GM19468 (cell line): ENCODE measurements around the gene RNU6-9.
"Not testable (repeated sequence)": the region's sequence is repeated elsewhere in the genome, so short reads cannot be mapped to it uniquely, and the experiment has no call there.

Experiments
- ATAC-seq: cut with Tn5 transposase; IDR thresholded peaks from one replicate; pipeline ENCODE4 v1.9.1; 2021; ENCODE audit warnings: mild to moderate bottlenecking, moderate library complexity, moderate number of reproducible peaks; ENCODE audit not compliant: unreplicated experiment; ENCODE audit errors: extremely low read depth

RNU6-9 gene

DNA sequence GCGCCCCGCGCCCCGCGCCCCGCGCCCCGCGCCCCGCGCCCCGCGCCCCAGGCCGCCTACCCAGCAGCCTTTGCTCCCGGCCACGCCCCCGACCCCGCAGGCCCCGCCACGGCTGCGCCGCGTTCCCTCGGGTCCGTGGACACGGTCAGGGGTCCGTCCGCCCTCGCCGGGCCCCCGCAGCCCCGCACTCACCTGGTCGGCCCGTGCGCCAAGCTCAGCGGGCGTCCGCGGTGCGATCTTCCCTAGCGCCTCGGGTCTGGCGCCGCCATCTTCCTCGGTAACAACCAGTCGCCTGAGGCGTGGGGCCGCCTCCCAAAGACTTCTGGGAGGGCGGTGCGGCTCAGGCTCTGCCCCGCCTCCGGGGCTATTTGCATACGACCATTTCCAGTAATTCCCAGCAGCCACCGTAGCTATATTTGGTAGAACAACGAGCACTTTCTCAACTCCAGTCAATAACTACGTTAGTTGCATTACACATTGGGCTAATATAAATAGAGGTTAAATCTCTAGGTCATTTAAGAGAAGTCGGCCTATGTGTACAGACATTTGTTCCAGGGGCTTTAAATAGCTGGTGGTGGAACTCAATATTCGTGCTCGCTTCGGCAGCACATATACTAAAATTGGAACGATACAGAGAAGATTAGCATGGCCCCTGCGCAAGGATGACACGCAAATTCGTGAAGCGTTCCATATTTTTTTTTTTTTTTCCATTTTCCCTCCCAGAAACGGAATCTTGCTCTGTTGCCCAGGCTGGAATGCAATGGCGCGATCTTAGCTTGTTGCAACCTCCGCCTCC lies at the start of gene RNU6-9, which contains the start of gene MED16:
Gene RNU6-9 (plus strand): TSS at position 591 of the 796 bp plus-strand sequence.
Gene MED16 (minus strand): TSS at position 294 of the 796 bp plus-strand sequence. CDS start 2,056 bp downstream, outside the sequence.
- peak; percentile 48 for ATAC-seq

DNA sequence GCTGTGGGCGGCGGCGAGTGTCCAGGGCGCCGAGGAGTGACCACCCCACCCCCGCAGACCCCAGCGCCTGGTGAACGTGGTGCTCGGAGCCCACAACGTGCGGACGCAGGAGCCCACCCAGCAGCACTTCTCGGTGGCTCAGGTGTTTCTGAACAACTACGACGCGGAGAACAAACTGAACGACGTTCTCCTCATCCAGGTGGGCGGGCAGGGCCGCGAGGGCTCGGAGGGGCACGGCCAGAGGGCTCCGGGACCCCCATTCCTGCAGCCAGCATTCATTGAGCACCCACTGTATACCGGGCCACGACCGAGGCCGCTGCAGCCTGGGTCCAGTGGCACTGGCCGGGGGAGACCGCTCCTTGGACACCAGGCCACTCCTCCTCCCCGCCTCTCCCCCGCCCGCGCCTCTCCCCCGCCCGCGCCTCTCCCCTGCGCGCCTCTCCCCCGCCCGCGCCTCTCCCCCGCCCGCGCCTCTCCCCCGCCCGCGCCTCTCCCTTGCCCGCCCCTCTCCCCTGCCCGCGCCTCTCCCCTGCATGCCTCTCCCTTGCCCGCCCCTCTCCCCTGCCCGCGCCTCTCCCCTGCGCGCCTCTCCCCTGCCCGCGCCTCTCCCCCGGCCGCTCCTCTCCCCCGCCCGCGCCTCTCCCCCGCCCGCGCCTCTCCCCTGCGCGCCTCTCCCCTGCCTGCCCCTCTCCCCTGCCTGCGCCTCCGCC lies 49.3 kb upstream of the RNU6-9 start:
- ATAC-seq, result no peak

DNA sequence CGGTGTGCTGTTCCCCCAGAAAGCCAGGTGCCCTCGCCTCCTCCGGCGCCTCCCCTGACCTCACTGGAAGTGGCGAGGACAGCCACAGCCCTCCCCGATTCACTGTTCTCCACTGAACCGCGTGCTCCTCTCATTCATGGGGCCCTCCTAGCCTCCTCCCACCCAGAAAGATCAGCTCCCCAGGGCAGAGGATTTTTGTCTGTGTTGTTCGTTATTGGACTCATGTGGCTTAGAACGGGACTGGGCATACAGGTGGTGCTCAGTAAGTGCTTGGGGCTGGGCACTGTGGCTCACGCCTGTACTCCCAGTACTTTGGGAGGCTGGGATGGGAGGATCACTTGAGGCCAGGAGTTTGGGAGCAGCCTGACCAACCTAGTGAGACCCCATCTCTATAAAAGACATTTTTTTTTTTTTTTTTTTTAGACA lies 48.7 kb upstream of the RNU6-9 start:
- no peak for ATAC-seq

GRCh38 chr19:845707-846521 lies 47.4 kb upstream of the RNU6-9 start:
- no peak for ATAC-seq

DNA sequence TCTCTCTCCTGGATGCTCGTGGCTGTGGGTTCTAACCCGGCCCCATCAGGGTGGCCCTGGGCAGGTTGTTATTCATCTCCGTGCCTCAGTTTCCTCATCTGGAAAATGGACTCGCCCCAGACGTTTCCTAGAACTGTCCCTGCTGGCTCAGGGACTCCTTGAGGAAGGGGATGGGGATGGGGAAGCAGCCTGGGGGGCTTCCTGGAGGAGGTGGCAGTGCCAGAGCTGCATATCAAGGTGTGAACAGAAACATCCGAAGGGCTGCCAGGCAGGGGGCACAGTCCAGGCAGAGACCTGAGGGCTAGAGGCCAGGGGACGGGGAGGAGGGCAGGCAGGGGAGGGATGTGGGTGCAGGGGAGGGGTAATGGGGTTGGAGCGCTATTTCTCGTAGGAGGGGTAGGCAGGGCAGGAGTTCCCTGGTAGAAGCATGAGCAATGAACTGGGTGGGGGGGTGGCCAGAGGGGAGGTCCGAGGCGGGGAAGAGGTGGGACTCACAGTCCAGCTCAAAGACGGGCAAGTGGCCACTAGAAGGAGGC lies 44.8 kb upstream of the RNU6-9 start:
- no peak for ATAC-seq

DNA sequence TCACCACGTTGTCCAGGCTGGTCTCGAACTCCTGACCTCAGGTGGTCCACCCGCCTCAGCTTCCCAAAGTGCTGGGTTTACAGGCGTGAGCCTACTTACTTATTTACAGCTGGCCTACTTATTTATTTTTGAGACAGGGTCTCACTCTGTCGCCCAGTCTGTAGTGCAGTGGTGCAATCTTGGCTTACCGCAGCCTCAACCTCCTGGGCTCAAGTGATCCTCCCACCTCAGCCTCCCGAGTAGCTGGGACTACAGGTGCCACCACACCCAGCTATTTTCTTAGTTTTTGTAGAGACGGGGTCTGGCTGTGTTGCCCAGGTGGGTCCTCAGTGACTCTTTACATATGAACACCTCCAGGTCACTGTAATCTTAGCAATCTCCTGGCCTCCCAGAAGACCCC lies 44.1 kb upstream of the RNU6-9 start:
- ATAC-seq, result not testable (repeated sequence)

- ATAC-seq, result no peak
Measured at GRCh38 chr19:850221-850978, 42.9 kb upstream of the RNU6-9 start.

DNA sequence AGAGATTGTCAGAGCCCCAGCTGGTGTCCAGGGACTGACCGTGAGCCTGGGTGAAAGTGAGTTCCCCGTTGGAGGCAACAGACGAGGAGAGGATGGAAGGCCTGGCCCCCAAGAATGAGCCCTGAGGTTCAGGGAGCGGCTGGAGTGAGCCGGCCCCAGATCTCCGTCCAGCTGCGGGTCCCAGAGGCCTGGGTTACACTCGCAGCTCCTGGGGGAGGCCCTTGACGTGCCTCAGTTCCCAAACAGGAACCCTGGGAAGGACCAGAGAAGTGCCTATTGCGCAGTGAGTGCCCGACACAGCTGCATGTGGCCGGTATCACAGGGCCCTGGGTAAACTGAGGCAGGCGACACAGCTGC lies 42.3 kb upstream of the RNU6-9 start:
- no peak for ATAC-seq

DNA sequence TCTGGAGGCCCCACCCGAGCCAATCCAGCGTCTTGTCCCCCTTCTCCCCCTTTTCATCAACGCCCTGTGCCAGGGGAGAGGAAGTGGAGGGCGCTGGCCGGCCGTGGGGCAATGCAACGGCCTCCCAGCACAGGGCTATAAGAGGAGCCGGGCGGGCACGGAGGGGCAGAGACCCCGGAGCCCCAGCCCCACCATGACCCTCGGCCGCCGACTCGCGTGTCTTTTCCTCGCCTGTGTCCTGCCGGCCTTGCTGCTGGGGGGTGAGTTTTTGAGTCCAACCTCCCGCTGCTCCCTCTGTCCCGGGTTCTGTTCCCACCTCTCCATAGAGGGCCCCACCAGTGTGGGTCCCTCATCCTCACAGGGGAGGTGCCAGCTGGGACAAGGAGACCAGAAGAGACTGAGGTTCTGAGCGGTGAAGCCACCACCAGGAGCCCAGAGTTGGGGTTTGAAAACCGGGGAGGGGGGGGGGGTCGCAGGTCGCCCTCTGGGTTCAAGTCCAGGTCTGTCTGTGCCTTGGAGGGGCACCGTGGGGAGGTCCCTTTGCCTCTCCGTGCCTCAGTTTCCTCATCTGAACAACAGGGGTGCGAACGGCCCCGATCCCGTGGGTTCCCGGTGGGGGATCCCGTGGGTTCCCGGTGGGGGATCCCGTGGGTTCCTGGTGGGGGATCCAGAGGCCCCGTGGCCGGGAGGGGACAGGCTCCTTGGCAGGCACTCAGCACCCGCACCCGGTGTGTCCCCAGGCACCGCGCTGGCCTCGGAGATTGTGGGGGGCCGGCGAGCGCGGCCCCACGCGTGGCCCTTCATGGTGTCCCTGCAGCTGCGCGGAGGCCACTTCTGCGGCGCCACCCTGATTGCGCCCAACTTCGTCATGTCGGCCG lies 40.9 kb upstream of the RNU6-9 start, which contains the start of gene ELANE:
Gene ELANE (plus strand): TSS at position 168 of the 878 bp plus-strand sequence. CDS start 26 bp downstream, at position 194.
- ATAC-seq, result no peak

DNA sequence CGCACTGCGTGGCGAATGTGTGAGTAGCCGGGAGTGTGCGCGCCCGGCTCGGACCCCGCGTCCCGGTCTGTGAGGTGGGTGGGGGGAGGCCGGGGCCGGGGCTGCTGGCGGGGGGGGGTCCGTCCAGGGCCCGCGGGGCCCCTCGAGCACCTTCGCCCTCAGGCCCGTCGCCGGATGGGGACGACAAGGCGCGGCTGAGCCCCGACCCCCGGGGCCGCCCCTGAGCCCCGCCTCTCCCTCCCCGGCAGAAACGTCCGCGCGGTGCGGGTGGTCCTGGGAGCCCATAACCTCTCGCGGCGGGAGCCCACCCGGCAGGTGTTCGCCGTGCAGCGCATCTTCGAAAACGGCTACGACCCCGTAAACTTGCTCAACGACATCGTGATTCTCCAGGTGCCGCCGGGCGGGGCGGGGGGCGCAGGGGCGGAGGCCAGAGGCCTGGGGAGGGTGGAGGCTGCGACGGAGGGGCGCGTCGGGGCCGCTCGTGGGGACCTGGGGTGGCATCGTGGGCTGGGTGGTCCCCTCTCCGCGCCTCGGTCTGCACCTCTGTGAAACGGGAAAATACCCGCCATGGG lies 40.2 kb upstream of the RNU6-9 start:
- no peak for ATAC-seq

- not testable (repeated sequence) for ATAC-seq
Measured at GRCh38 chr19:853614-854220, 39.6 kb upstream of the RNU6-9 start.

GRCh38 chr19:854549-854948 lies 38.7 kb upstream of the RNU6-9 start:
- ATAC-seq, result no peak

GRCh38 chr19:855142-855541 lies 38.1 kb upstream of the RNU6-9 start:
- ATAC-seq, result no peak

DNA sequence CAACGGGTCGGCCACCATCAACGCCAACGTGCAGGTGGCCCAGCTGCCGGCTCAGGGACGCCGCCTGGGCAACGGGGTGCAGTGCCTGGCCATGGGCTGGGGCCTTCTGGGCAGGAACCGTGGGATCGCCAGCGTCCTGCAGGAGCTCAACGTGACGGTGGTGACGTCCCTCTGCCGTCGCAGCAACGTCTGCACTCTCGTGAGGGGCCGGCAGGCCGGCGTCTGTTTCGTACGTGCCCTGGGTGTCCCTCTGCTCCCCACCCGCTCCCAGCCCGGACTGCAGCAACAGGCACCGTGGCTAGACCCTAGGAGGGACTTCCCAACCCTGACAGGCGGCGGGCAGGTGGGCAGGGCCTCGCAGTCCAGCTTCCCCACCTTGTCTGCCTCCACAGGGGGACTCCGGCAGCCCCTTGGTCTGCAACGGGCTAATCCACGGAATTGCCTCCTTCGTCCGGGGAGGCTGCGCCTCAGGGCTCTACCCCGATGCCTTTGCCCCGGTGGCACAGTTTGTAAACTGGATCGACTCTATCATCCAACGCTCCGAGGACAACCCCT lies 37.6 kb upstream of the RNU6-9 start:
- no peak for ATAC-seq

GRCh38 chr19:858284-858683 lies 35.0 kb upstream of the RNU6-9 start:
- ATAC-seq, result no peak

GRCh38 chr19:858868-859843 lies 34.1 kb upstream of the RNU6-9 start, which contains the start of gene CFD:
TSS of gene CFD (plus strand) at chr19:859664. CDS start at chr19:859690, 26 bp downstream.
- ATAC-seq, result no peak
